Pancreas (tissue), 10 donors: ENCODE measurements around the gene MYL10. TPM values are rescaled to one million over a fixed set of nuclear protein-coding genes. Genes with fewer than 3 reads are reported as not detected.

ENCODE experiments used
- ATAC-seq, 4 donors: fragments of 200-7000 bp; cut with Tn5 transposase; one replicate each; pipeline versions ENCODE4 v1.8.0 to v1.9.1; 2020; ENCODE audit warnings: mild to moderate bottlenecking in 4 of 4, moderate library complexity in 4 of 4
- DNase-seq, 6 donors: peaks; one replicate each; pipeline ENCODE4 v3.0.0-alpha.2; 2020
- FAIRE-seq: peaks from 2 replicates; lab custom pipeline; 2012; peaks lifted over from hg19 to GRCh38; lab: Jason Lieb, UNC
- H3K27ac ChIP-seq, 4 donors: fragments of 200-600 bp; sonication (generic); 1 replicate in 3 of 4; 2 replicates in 1 of 4; pipeline versions ENCODE4 v1.5.0 to v1.8.0; 2020
- H3K27me3 ChIP-seq, 4 donors: fragments of 200-600 bp; one replicate each; pipeline ENCODE4 v1.8.0; 2021
- H3K36me3 ChIP-seq, 3 donors: fragments of 200-600 bp; sonication (generic) in 1 of 3; one replicate each; pipeline versions ENCODE4 v1.5.0 to v1.8.0; 2020 to 2021
- H3K4me1 ChIP-seq, 3 donors: fragments of 200-600 bp; one replicate each; pipeline ENCODE4 v1.8.0; 2021
- H3K4me3 ChIP-seq, 4 donors: fragments of 200-600 bp; sonication (generic) in 2 of 4; one replicate each; pipeline versions ENCODE4 v1.5.0 to v1.8.0; 2020 to 2021
- H3K9me3 ChIP-seq, 4 donors: fragments of 200-600 bp; one replicate each; pipeline ENCODE4 v1.8.0; 2021
- CTCF ChIP-seq, 4 donors: fragments of 200-600 bp; sonication (generic) in 3 of 4; IDR thresholded peaks; one replicate each; pipeline versions ENCODE4 v1.5.0 to v1.8.0; 2021; ENCODE audit warnings: antibody characterized with exemption in 4 of 4
- WGBS, 2 donors: extraction: QIAGEN DNeasy Blood & Tissue Kit; methylation state at CpG; one replicate each; pipeline ENCODE4 v1.1.7; 2013; 5-methylcytosine and 5-hydroxymethylcytosine counted together
- intact Hi-C, 3 donors: fragments of 100-400 bp; cut with DNase I; formaldehyde crosslinking; loops; one replicate each; pipeline versions ENCODE4 v1.11.1 to v1.14.2; 2022
- polyA plus RNA-seq, 2 donors: library from polyadenylated mRNA; stranded (reverse); fragments of 200-250 nt; gene quantifications; one replicate each; pipeline ENCODE4 v1.2.3, GENCODE V29; 2013
- total RNA-seq, 6 donors: library from RNA; stranded (reverse); fragmentation: NEBNext Ultra II Directional in 4 of 6; extraction: Animal tissue kit (Norgen Biotek cat#: 25700) in 4 of 6; gene quantifications; one replicate each; pipeline versions ENCODE4 v1.2.1 to v1.2.4, GENCODE V29; 2021 to 2023
- donor health status: healthy with polysubstance abuse.
- donor health status: DM: no; HTN: no; CAD: no; lungs with moderate emphysema.
- donor health status: DM: no; HTN: no; CAD: no.
- donor health status: control.
- donor health status: control.
- donor health status: Bipolar disorder and iron deficiency.
- donor health status: DM: yes; HTN: yes; CAD: no.
- donor health status: DM: no; HTN: no; CAD: no.
- donor health status: DM: no; HTN: no; CAD: no.
- donor health status: DM: yes; HTN: yes; CAD: no.

MYL10 gene
- total and polyA plus RNA-seq, 8 donors = not detected

DNA sequence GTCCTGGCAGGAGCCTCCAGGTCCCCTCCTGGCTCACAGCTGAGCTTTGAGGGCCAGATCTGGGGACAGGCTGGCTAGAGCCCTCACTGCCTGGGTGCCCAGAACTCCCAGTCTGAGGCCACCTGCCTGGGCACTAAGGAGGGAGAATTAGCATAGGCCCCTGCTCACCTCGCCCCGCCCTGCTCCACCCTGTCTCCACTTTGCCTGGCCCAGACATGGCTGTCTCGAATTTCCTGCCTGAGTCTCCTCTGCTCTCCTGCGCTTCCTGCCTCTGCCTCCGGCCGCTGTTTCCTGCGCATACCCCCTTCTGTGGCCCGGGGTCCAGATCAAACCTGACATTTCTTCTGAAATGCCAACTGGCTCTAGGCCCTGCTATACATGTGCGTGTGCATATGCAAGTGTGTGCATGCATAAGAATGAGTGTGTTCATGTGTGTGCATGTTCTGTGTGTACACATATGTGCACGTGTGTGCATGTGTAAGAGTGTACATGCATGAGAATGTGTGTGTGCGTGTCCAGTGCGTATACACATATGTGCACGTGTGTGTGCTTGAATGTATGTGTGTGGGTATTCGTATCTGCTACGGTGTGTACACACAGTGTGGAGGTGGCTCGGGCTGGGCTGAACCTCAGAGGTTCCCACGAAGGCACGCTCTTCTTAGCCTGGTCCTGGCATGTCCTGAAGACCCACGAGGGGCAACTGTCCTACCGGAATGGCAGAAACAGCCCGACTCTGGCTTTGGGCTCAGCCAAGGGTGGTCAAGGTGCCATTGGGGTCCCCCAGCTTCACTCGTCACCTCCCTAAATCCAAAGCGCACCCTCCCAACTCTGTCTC lies 64.9 kb downstream of the MYL10 start:
- ATAC-seq (no peak), DNase-seq (no peak), FAIRE-seq (no peak)
- 69 to 72% methylated on average over 23 of the region's 23 CpGs for WGBS, 2 donors
- H3K9me3 ChIP-seq = peaks cover 0 to 2% (median 0%) of the 10 kb centered on the region in 4 donors
- H3K27ac ChIP-seq = no peak overlapping the region
- H3K4me3 ChIP-seq = no peak overlapping the region
- no peak for TF ChIP-seq CTCF (IDR thresholded peaks at IDR 0.05)
- H3K4me1 ChIP-seq = no peaks in the 10 kb centered on the region
- no peaks in the 10 kb centered on the region for H3K36me3 ChIP-seq
- no peaks in the 10 kb centered on the region for H3K27me3 ChIP-seq
- intact Hi-C loops = no loop called here

Other genes starting within 250 kb of the MYL10 start
- gene CUX1, start 188.3 kb upstream of the MYL10 start, total RNA-seq = 10 to 100 TPM; 40.1 to 61.2 (median 48.4) TPM
- 10 to 100 TPM; 18.9 to 21.3 TPM for gene CUX1, start 188.3 kb upstream of the MYL10 start, polyA plus RNA-seq